HepG2 (cell line): Measurements from ENCODE around the gene PLSCR3. TPM values are rescaled to one million over a fixed set of nuclear protein-coding genes. Genes with fewer than 3 reads are reported as not detected.
A peak's percentile ranks its signal among the peaks of the same experiment; 100 is the strongest.

ENCODE experiments used
- ARID2 ChIP-seq: sonication (generic); formaldehyde crosslinking; IDR thresholded peaks from 2 replicates; pipeline ENCODE4 v1.8.1; 2022; ENCODE audit warnings: mild to moderate bottlenecking, missing genetic modification reagents, borderline replicate concordance
- CAMTA2 ChIP-seq: sonication (generic); formaldehyde crosslinking; IDR thresholded peaks from 2 replicates; pipeline ENCODE4 v1.4.0; 2020; ENCODE audit warnings: mild to moderate bottlenecking, missing genetic modification reagents, borderline replicate concordance
- EEA1 ChIP-seq: sonication (generic); formaldehyde crosslinking; IDR thresholded peaks from 2 replicates; pipeline ENCODE4 v1.5.1; 2020; ENCODE audit warnings: mild to moderate bottlenecking, missing genetic modification reagents, borderline replicate concordance
- ELF4 ChIP-seq: sonication (generic); formaldehyde crosslinking; IDR thresholded peaks from 2 replicates; pipeline ENCODE4 v1.5.0; 2020; ENCODE audit warnings: missing genetic modification reagents, mild to moderate bottlenecking, moderate library complexity, borderline replicate concordance
- HMG20B ChIP-seq: conservative IDR thresholded peaks from 2 replicates; pipeline ENCODE4 v1.6.1; 2016; ENCODE audit warnings: missing genetic modification reagents, missing compliant biosample characterization
- HOXD1 ChIP-seq: sonication (generic); formaldehyde crosslinking; IDR thresholded peaks from 2 replicates; pipeline ENCODE4 v1.5.0; 2020; ENCODE audit warnings: missing genetic modification reagents
- ISL2 ChIP-seq: sonication (generic); formaldehyde crosslinking; IDR thresholded peaks from 2 replicates; pipeline ENCODE4 v1.5.0; 2020; ENCODE audit warnings: missing genetic modification reagents
- JARID2 ChIP-seq: sonication (generic); formaldehyde crosslinking; IDR thresholded peaks from 2 replicates; pipeline ENCODE4 v1.8.1; 2023; ENCODE audit warnings: missing genetic modification reagents, inconsistent platforms; ENCODE audit not compliant: insufficient replicate concordance
- KDM3A ChIP-seq: IDR thresholded peaks from 2 replicates; pipeline ENCODE4 v1.6.1; 2018; ENCODE audit warnings: low read depth, missing compliant biosample characterization
- PHF21A ChIP-seq: sonication (generic); formaldehyde crosslinking; IDR thresholded peaks from 2 replicates; pipeline ENCODE4 v1.5.0; 2020; ENCODE audit warnings: mild to moderate bottlenecking, missing genetic modification reagents
- SMC3 ChIP-seq: IDR thresholded peaks from 2 replicates; pipeline ENCODE4 v1.6.1; 2011; ENCODE audit warnings: low read length, improper control_type of control experiment
- SP5 ChIP-seq: IDR thresholded peaks from 2 replicates; pipeline ENCODE4 v1.6.1; 2016; ENCODE audit warnings: low read depth, borderline replicate concordance
- TAF1 ChIP-seq: sonication (generic); formaldehyde crosslinking; IDR thresholded peaks from 2 replicates; pipeline ENCODE4 v1.4.0; 2020; ENCODE audit warnings: missing genetic modification reagents
- TGIF2 ChIP-seq: IDR thresholded peaks from 2 replicates; pipeline ENCODE4 v1.6.1; 2016; ENCODE audit warnings: control low read depth, missing compliant biosample characterization
- ZFP62 ChIP-seq: sonication (generic); formaldehyde crosslinking; IDR thresholded peaks from 2 replicates; pipeline ENCODE4 v1.4.0; 2020; ENCODE audit warnings: missing genetic modification reagents
- ZMYM4 ChIP-seq: sonication (generic); formaldehyde crosslinking; IDR thresholded peaks from 2 replicates; pipeline ENCODE4 v1.8.1; 2023; ENCODE audit warnings: mild to moderate bottlenecking, missing genetic modification reagents
- ZNF33B ChIP-seq: sonication (generic); formaldehyde crosslinking; IDR thresholded peaks from 2 replicates; pipeline ENCODE4 v1.5.1; 2020; ENCODE audit warnings: mild to moderate bottlenecking, missing genetic modification reagents
- ZNF496 ChIP-seq: sonication (generic); formaldehyde crosslinking; IDR thresholded peaks from 2 replicates; pipeline ENCODE4 v1.8.1; 2023; ENCODE audit warnings: mild to moderate bottlenecking, moderate library complexity, missing genetic modification reagents; ENCODE audit not compliant: insufficient replicate concordance
- ZNF775 ChIP-seq: sonication (generic); formaldehyde crosslinking; IDR thresholded peaks from 2 replicates; pipeline ENCODE4 v1.4.0; 2020; ENCODE audit warnings: missing genetic modification reagents, mild to moderate bottlenecking, moderate library complexity, borderline replicate concordance
- polyA plus RNA-seq, 8 experiments: library from polyadenylated mRNA; depleted of rRNA in 3 of 8; stranded (reverse) in 7 of 8; unstranded in 1 of 8; fragments of >200 nt; fragmentation: Illumina TruSeq in 4 of 8; extraction: Trizol in 4 of 8; gene quantifications; 2 replicates each; pipeline versions ENCODE4 v1.2.1 to v1.2.3, GENCODE V29; 2011 to 2016; ENCODE audit warnings: low read depth in 4 of 8, missing spikeins in 1 of 8, mixed read lengths in 1 of 8; ENCODE audit not compliant: insufficient read depth in 1 of 8
- total RNA-seq, 5 experiments: library from RNA; depleted of rRNA; stranded (reverse); fragments of >200 nt; fragmentation: Illumina TruSeq; extraction: Trizol; gene quantifications; 2 replicates each; pipeline ENCODE4 v1.2.3, GENCODE V29; 2016; ENCODE audit warnings: low read depth in 1 of 5
- TF ChIP-seq, protein P1 (sequence below): sonication (generic); formaldehyde crosslinking; IDR thresholded peaks from 2 replicates; pipeline ENCODE4 v1.5.0; 2020; ENCODE audit warnings: mild to moderate bottlenecking, missing genetic modification reagents, borderline replicate concordance
- TF ChIP-seq, protein P2 (sequence below): sonication (generic); formaldehyde crosslinking; conservative IDR thresholded peaks from 2 replicates; pipeline ENCODE4 v1.4.0; 2020; ENCODE audit warnings: missing genetic modification reagents
- TF ChIP-seq, protein P3 (sequence below): sonication (generic); formaldehyde crosslinking; IDR thresholded peaks from 2 replicates; pipeline ENCODE4 v1.4.0; 2020; ENCODE audit warnings: missing genetic modification reagents

PLSCR3 gene
- total and polyA plus RNA-seq, 2 of the 13 experiments (the other 11 are each of a cell fraction or from before 2014, with no cell fraction given): 5.6 to 6.2 TPM

DNA sequence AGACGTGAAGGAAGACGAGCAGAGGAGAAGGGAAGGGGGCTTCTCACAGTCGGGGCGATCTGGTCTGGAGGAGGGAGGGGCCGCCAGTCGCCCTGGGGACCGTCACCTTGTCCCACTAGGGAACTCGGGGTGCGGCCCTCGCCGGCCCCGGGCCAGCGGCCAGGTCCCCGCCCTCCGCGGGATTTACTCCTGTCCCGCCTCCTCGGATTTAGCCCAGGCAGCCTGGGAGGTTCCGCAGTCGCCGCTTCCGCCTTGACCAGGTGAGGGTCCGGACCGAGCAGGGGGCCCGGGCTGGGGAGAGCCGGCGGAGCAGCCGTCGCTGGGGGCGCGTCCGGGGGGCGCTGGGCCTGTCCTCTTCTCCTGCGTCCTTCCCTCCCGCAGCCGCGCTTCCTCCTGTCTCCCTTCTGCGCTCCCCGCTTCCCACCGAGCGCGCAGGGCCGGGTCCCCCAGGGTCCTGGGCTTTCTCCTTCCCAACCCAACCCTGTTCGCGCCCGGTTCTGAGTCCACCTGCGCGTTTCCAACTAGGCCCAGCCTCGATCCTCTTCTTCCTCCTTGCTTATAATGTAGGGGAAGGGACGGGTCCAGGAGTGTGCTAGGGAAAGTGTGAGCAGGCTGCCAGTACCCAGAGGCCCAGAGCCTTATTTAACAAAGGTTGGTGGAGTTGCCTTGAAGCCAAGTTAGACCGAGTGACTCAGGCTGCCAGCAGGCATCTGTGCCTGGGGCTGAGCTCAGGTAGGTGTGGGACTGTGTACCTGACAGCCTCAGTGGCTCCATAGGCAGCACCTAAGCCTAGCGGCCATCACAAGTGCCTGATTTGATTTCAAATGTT is 13.3 kb downstream of the PLSCR3 start, which contains the start of gene TNK1 (continued):
- TF ChIP-seq PHF21A (CRISPR knock-in tag): peak; percentile 53
- TF ChIP-seq ZNF33B: no peak
- no peak for TF ChIP-seq ELF4 (CRISPR knock-in tag)
- no peak for TF ChIP-seq JARID2
- no peak for TF ChIP-seq CAMTA2
- no peak for TF ChIP-seq SMC3
- TF ChIP-seq HOXD1: 0 out of 2 replicates have a peak, but pooled peaks have one; percentile 47
- TF ChIP-seq ARID2 (CRISPR knock-in tag): no peak
- TF ChIP-seq ZFP62 (CRISPR knock-in tag): no peak
- peak; percentile 34; the same call in 1 of the 2 replicates for TF ChIP-seq ZNF775 (CRISPR knock-in tag)
- peak; percentile 73 for TF ChIP-seq TAF1 (CRISPR knock-in tag)
- TF ChIP-seq TGIF2 (CRISPR knock-in tag): no peak
- TF ChIP-seq ZNF496 (CRISPR knock-in tag): no peak
- peak; percentile 73; the same call in 1 of the 2 replicates for TF ChIP-seq ZMYM4 (CRISPR knock-in tag)
- TF ChIP-seq, protein P1, sequence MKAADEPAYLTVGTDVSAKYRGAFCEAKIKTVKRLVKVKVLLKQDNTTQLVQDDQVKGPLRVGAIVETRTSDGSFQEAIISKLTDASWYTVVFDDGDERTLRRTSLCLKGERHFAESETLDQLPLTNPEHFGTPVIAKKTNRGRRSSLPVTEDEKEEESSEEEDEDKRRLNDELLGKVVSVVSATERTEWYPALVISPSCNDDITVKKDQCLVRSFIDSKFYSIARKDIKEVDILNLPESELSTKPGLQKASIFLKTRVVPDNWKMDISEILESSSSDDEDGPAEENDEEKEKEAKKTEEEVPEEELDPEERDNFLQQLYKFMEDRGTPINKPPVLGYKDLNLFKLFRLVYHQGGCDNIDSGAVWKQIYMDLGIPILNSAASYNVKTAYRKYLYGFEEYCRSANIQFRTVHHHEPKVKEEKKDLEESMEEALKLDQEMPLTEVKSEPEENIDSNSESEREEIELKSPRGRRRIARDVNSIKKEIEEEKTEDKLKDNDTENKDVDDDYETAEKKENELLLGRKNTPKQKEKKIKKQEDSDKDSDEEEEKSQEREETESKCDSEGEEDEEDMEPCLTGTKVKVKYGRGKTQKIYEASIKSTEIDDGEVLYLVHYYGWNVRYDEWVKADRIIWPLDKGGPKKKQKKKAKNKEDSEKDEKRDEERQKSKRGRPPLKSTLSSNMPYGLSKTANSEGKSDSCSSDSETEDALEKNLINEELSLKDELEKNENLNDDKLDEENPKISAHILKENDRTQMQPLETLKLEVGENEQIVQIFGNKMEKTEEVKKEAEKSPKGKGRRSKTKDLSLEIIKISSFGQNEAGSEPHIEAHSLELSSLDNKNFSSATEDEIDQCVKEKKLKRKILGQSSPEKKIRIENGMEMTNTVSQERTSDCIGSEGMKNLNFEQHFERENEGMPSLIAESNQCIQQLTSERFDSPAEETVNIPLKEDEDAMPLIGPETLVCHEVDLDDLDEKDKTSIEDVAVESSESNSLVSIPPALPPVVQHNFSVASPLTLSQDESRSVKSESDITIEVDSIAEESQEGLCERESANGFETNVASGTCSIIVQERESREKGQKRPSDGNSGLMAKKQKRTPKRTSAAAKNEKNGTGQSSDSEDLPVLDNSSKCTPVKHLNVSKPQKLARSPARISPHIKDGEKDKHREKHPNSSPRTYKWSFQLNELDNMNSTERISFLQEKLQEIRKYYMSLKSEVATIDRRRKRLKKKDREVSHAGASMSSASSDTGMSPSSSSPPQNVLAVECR: peak; percentile 83
- peak; percentile 46; the same call in 1 of the 2 replicates for TF ChIP-seq ISL2 (CRISPR knock-in tag)
- TF ChIP-seq HMG20B (CRISPR knock-in tag): no peak
- TF ChIP-seq, protein P2, sequence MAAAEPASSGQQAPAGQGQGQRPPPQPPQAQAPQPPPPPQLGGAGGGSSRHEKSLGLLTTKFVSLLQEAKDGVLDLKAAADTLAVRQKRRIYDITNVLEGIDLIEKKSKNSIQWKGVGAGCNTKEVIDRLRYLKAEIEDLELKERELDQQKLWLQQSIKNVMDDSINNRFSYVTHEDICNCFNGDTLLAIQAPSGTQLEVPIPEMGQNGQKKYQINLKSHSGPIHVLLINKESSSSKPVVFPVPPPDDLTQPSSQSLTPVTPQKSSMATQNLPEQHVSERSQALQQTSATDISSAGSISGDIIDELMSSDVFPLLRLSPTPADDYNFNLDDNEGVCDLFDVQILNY: no peak
- TF ChIP-seq, protein P3, sequence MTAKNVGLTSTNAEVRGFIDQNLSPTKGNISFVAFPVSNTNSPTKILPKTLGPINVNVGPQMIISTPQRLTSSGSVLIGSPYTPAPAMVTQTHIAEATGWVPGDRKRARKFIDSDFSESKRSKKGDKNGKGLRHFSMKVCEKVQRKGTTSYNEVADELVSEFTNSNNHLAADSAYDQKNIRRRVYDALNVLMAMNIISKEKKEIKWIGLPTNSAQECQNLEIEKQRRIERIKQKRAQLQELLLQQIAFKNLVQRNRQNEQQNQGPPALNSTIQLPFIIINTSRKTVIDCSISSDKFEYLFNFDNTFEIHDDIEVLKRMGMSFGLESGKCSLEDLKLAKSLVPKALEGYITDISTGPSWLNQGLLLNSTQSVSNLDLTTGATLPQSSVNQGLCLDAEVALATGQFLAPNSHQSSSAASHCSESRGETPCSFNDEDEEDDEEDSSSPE (CRISPR knock-in tag): no peak
- no peak for TF ChIP-seq EEA1
- TF ChIP-seq KDM3A (CRISPR knock-in tag): no peak
- TF ChIP-seq SP5: peak; percentile 63; the same call in 1 of the 2 replicates
